Prostate gland (tissue), 2 donors: ENCODE measurements around the gene TMTC2. TPM values are rescaled to one million over a fixed set of nuclear protein-coding genes. Genes with fewer than 3 reads are reported as not detected.

Experiments
- DNase-seq: peaks from one replicate; pipeline ENCODE4 v3.0.0-alpha.2; 2019; ENCODE audit warnings: low spot score
- H3K27ac ChIP-seq, 2 donors: fragments of 200-600 bp; sonication (generic); 2 replicates each; pipeline ENCODE4 v1.5.1; 2017 to 2019
- H3K27me3 ChIP-seq: fragments of 200-600 bp; sonication (generic); replicated peaks from 2 replicates; pipeline ENCODE4 v1.5.1; 2019; ENCODE audit not compliant: insufficient read depth
- H3K36me3 ChIP-seq, 2 donors: fragments of 200-600 bp; sonication (generic); 1 replicate in 1 of 2; 2 replicates in 1 of 2; pipeline versions ENCODE4 v1.5.1 to v1.8.1; 2017 to 2019
- H3K4me1 ChIP-seq: fragments of 200-600 bp; sonication (generic); replicated peaks from 2 replicates; pipeline ENCODE4 v1.5.1; 2019
- H3K4me3 ChIP-seq, 2 donors: fragments of 200-600 bp; sonication (generic); 2 replicates each; pipeline ENCODE4 v1.5.1; 2017 to 2019
- H3K9me3 ChIP-seq: fragments of 200-600 bp; sonication (generic); 2 replicates; pipeline ENCODE4 v1.5.1; 2017
- POLR2A ChIP-seq: fragments of 450-650 bp; IDR thresholded peaks from one replicate; pipeline ENCODE4 v1.6.1; 2016; ENCODE audit warnings: antibody characterized with exemption, mild to moderate bottlenecking
- POLR2AphosphoS5 ChIP-seq: sonication (generic); formaldehyde crosslinking; IDR thresholded peaks from one replicate; pipeline ENCODE4 v1.6.1; 2017; ENCODE audit warnings: antibody characterized with exemption
- WGBS: methylation state at CpG from one replicate; pipeline ENCODE4 v1.1.5; 2018; 5-methylcytosine and 5-hydroxymethylcytosine counted together
- intact Hi-C: fragments of 100-400 bp; cut with DNase I; formaldehyde crosslinking; loops from one replicate; pipeline ENCODE4 v1.14.2; 2022
- total RNA-seq, 2 donors: library from RNA; depleted of rRNA; stranded (reverse); fragments of >200 nt; gene quantifications; one replicate each; pipeline ENCODE4 v1.1.0, GENCODE V29; 2016
- TF ChIP-seq, protein P1 (sequence below), 4 experiments: fragments of 200-600 bp in 2 of 4; fragments of 450-650 bp in 2 of 4; sonication (generic) in 2 of 4; IDR thresholded peaks; 1 replicate in 3 of 4; 2 replicates in 1 of 4; pipeline ENCODE4 v1.5.1; 2016 to 2019; ENCODE audit warnings: antibody characterized with exemption in 4 of 4, mild to moderate bottlenecking in 2 of 4, moderate library complexity in 2 of 4

The TMTC2 gene
- total RNA-seq, 2 donors from 2014 or later, result 19.0 to 30.7 TPM

- intact Hi-C loops, result no loop called here
- no peak overlapping the region for H3K27ac ChIP-seq
- H3K9me3 ChIP-seq, result no peaks in the 10 kb centered on the region
- no peak overlapping the region for H3K4me3 ChIP-seq
- H3K27me3 ChIP-seq, result no peaks in the 10 kb centered on the region
- no peaks in the 10 kb centered on the region for H3K4me1 ChIP-seq
- no peak for DNase-seq
- TF ChIP-seq, protein P1, sequence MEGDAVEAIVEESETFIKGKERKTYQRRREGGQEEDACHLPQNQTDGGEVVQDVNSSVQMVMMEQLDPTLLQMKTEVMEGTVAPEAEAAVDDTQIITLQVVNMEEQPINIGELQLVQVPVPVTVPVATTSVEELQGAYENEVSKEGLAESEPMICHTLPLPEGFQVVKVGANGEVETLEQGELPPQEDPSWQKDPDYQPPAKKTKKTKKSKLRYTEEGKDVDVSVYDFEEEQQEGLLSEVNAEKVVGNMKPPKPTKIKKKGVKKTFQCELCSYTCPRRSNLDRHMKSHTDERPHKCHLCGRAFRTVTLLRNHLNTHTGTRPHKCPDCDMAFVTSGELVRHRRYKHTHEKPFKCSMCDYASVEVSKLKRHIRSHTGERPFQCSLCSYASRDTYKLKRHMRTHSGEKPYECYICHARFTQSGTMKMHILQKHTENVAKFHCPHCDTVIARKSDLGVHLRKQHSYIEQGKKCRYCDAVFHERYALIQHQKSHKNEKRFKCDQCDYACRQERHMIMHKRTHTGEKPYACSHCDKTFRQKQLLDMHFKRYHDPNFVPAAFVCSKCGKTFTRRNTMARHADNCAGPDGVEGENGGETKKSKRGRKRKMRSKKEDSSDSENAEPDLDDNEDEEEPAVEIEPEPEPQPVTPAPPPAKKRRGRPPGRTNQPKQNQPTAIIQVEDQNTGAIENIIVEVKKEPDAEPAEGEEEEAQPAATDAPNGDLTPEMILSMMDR (IDR thresholded peaks at IDR 0.05), result no peak
- WGBS, result 78% methylated on average over 7 of the region's 7 CpGs
- H3K36me3 ChIP-seq, result no peaks in the 10 kb centered on the region
Observed at GRCh38 chr12:82730953-82731459, 44.3 kb downstream of the TMTC2 start.

DNA sequence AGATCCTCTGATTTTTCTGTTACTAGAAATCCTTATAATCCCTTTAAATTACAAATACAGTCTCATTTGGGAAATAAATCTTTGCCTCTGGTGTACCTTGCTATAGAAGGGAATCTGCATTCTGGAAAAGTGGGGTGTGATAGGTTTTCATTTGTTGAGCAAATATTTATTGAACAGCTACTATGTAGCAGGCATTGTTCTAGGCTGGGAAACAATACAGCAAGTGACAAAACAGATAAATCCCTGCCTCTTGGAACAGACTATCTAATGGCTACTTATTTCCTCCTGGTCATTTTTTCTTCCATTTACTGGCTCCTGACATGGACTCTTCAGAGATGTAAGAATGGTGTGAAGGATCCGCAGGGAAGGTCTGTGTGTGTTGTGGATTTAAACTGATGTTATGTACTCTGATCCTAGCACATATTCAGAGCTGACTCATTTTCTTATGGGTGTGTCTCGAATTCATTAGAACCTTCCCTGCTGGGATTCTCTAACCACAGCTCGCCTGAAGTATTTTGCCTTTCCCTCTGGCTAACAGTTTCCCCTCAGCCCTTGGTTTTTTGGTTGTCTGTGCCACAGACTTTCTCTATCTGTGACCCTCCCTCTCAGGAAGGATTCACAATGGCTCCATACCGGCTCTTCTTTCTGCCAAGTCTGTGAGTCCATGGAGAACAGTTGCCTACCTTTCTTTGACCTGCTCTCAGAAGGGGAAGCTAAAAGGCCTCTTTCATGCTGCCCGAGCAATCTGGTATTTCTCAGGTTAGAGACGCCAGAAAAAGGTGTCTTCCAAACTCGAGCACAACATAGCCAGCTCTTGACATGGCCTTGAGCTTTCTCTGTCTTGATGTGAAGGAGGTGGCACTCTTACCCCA lies 53.7 kb downstream of the TMTC2 start:
- Histone ChIP-seq H3K4me3 (no peak overlapping the region), H3K9me3 (no peaks in the 10 kb centered on the region), H3K36me3 (no peaks in the 10 kb centered on the region), H3K27me3 (no peaks in the 10 kb centered on the region), H3K4me1 (no peaks in the 10 kb centered on the region), H3K27ac (no peak overlapping the region)
- intact Hi-C loops, result no loop called here
- DNase-seq, result no peak
- WGBS, result 88% methylated on average over 7 of the region's 7 CpGs
- TF ChIP-seq, protein P1 (IDR thresholded peaks at IDR 0.05), result no peak
- TF ChIP-seq POLR2A, result no peak
- no peak for TF ChIP-seq POLR2AphosphoS5

- Histone ChIP-seq H3K27ac (peak overlapping the region; percentile 7 to 24), H3K36me3 (no peaks in the 10 kb centered on the region), H3K4me1 (peaks cover 2% of the 10 kb centered on the region), H3K27me3 (no peaks in the 10 kb centered on the region), H3K4me3 (no peak overlapping the region), H3K9me3 (no peaks in the 10 kb centered on the region)
- DNase-seq, result no peak
- TF ChIP-seq POLR2A (no peak), POLR2AphosphoS5 (peak; percentile 12)
- TF ChIP-seq, protein P1 (IDR thresholded peaks at IDR 0.05), result no peak
- 14% methylated on average over 4 of the region's 4 CpGs for WGBS
- intact Hi-C loops, result no loop called here
Observed at GRCh38 chr12:82745063-82745674, 58.5 kb downstream of the TMTC2 start.

DNA sequence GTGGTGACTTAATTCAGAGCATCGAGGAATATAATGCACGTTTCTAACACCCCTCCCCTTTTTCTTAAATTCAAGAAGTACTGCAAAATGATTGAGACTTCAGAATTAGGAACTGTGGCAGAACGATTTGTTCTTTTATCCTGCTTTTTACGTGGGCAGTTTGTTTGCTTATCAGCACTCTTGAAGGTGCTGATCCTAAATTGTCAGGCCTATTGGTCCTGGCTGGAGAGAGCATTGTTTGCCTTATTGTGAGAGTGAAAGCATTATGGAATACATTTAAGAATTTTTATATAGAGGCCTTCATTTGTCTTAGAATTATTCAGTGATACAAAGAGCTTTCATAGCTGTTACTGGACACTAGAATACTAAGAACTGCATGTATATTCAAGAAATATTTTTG lies 59.1 kb downstream of the TMTC2 start:
- Histone ChIP-seq H3K27me3 (no peaks in the 10 kb centered on the region), H3K27ac (peak overlapping the region in 1 of 2 donors; percentile 7), H3K4me1 (peaks cover 2% of the 10 kb centered on the region), H3K4me3 (no peak overlapping the region), H3K9me3 (no peaks in the 10 kb centered on the region), H3K36me3 (no peaks in the 10 kb centered on the region)
- 21% methylated on average over 4 of the region's 4 CpGs for WGBS
- intact Hi-C loops, result no loop called here
- DNase-seq, result no peak
- no peak for TF ChIP-seq POLR2A
- no peak for TF ChIP-seq POLR2AphosphoS5
- TF ChIP-seq, protein P1 (IDR thresholded peaks at IDR 0.05), result no peak
